ENCODE data around the gene CTNNA2.

Gene CTNNA2

GRCh38 chr2:79512442-79513401, at the start of gene CTNNA2:
CTNNA2 (plus strand) TSS chr2:79513051.
- DNase-seq, result peak; percentile 98

- no peak for DNase-seq
These were observed 25.5 kb upstream of the CTNNA2 start for GRCh38 chr2:79487399-79487798.

- DNase-seq, result no peak
These were observed 1.4 kb upstream of the CTNNA2 start for GRCh38 chr2:79511320-79511951.

GRCh38 chr2:79513711-79514110, 860 bp downstream of the CTNNA2 start:
- DNase-seq, result no peak

- no peak for DNase-seq
These were observed 16.8 kb downstream of the CTNNA2 start for GRCh38 chr2:79529636-79530035.

- DNase-seq, result peak; percentile 21
These were observed 17.6 kb downstream of the CTNNA2 start for GRCh38 chr2:79530443-79530842.

- DNase-seq, result no peak
These were observed 34.7 kb downstream of the CTNNA2 start for GRCh38 chr2:79547568-79547967.

GRCh38 chr2:79552653-79553052, 39.8 kb downstream of the CTNNA2 start:
- no peak for DNase-seq

- DNase-seq, result no peak
These were observed 42.0 kb downstream of the CTNNA2 start for GRCh38 chr2:79554899-79555298.

- DNase-seq, result no peak
These were observed 51.2 kb downstream of the CTNNA2 start for GRCh38 chr2:79564065-79564464.

GRCh38 chr2:79569048-79569447, 56.2 kb downstream of the CTNNA2 start:
- no peak for DNase-seq

- DNase-seq, result no peak
These were observed 61.2 kb downstream of the CTNNA2 start for GRCh38 chr2:79573895-79574674.

- DNase-seq, result no peak
These were observed 63.6 kb downstream of the CTNNA2 start for GRCh38 chr2:79576451-79576850.

GRCh38 chr2:79578952-79579351, 66.1 kb downstream of the CTNNA2 start:
- no peak for DNase-seq

- DNase-seq, result no peak
These were observed 67.3 kb downstream of the CTNNA2 start for GRCh38 chr2:79580175-79580574.

GRCh38 chr2:79585701-79586433, 73.0 kb downstream of the CTNNA2 start:
- DNase-seq, result no peak

- DNase-seq, result no peak
These were observed 78.4 kb downstream of the CTNNA2 start for GRCh38 chr2:79591281-79591680.

GRCh38 chr2:79593237-79593867, 80.5 kb downstream of the CTNNA2 start:
- DNase-seq, result no peak

GRCh38 chr2:79596403-79596802, 83.6 kb downstream of the CTNNA2 start:
- DNase-seq, result no peak

GRCh38 chr2:79604748-79605147, 91.9 kb downstream of the CTNNA2 start:
- no peak for DNase-seq

GRCh38 chr2:79611448-79612016, 98.7 kb downstream of the CTNNA2 start:
- no peak for DNase-seq

- DNase-seq, result no peak
These were observed 100.1 kb downstream of the CTNNA2 start for GRCh38 chr2:79612999-79613398.

Measured in NCI-H510A (cell line).